CD4-positive, alpha-beta T cell treated with Interleukin-4 for 1 hour (primary cell): ENCODE data around the gene SKIL.
"Not testable (repeated sequence)": the region's sequence is repeated elsewhere in the genome, so short reads cannot be mapped to it uniquely, and the experiment has no call there.

Source experiments
- DNase-seq, 2 donors: peaks; one replicate each; pipeline ENCODE4 v3.0.0-alpha.2; 2020 to 2022

The SKIL gene

GRCh38 chr3:170357176-170358041 is at the start of gene SKIL:
TSS of gene SKIL (plus strand) at chr3:170357715. CDS start at chr3:170360332, 2,617 bp downstream.
- peak; percentile 98 for DNase-seq

GRCh38 chr3:170309046-170309445 is 48.5 kb upstream of the SKIL start:
- no peak for DNase-seq

- DNase-seq = no peak
Measured at GRCh38 chr3:170317954-170318353, 39.6 kb upstream of the SKIL start.

- no peak for DNase-seq
Measured at GRCh38 chr3:170320461-170321121, 36.9 kb upstream of the SKIL start.

- peak in 1 of 2 donors; percentile 18 for DNase-seq
Measured at GRCh38 chr3:170321321-170322034, 36.0 kb upstream of the SKIL start.

DNA sequence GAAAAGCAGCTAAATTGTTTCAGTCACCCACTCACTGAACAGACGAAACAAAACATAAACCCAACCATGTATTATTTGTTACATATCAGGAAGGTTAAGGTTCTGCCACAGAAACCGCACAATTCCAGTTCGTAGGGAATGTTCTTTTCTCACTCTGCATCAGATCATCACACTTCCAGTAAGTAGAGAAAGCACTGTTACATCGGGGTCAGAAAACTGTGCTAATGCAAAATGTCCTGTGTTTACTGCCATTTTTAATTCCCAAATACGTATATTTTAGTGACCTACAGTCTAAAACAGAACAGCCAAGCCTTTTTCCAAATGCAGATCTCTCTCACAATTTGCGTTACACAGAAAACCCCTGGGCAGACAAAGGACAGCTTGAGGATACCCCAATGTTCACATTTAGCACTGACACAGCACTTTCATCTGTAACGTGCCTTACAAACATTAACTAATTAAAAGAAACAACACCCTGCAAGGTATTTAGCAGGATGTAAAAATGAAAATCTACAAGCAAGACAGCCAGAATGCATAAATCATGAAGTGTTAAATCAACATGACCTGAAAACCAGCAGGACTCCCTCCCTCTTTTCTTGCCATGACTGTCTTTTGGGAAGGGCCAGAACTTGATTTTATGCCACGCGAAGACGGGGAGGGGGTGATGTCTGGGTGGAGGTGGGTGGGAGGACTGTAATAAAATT is 34.8 kb upstream of the SKIL start:
- no peak for DNase-seq

DNA sequence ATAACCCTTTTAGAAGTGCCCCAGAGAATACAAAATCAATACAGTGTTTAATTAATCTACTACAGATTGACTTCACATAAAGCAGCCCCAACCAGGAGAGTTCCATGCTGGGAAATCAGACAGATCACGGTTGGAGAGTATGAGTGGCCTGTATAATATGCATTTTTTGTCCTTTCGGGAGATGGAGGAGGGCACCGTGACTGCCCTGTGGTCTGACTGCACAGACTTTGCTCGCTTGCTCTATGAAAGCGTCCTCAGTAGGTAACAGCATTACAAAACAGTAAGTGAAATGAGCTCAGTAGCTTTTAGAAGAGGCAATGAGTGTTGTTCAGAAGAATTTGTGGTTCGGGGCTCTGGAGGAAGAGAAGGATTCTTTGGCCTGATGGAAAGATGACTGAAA is 34.2 kb upstream of the SKIL start:
- no peak for DNase-seq

DNA sequence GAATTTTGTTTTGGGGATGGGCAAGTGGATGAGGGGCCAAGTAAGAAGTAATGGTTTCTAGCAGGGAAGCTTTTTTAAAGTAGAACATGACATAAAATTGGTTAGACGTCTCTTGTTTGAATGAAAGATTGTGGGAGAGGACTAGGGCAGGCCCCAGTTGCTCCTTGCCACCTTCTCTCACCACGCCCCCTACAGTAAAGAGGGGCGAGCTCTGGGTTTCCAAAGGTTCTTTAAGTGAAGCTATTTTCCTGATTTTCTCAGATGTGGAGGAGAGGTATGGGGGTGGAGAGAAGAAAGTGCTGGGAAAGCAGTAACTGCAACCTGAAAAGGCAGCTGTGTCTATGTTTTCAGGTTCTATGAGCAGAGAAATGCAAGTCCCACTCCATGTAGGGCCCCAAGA is 32.6 kb upstream of the SKIL start:
- DNase-seq = no peak

- DNase-seq = no peak
Measured at GRCh38 chr3:170327040-170327808, 30.3 kb upstream of the SKIL start.

GRCh38 chr3:170327868-170328548 is 29.5 kb upstream of the SKIL start:
- DNase-seq = not testable (repeated sequence)

GRCh38 chr3:170330366-170330765 is 27.1 kb upstream of the SKIL start:
- DNase-seq = no peak

GRCh38 chr3:170331143-170331542 is 26.4 kb upstream of the SKIL start:
- DNase-seq = no peak

DNA sequence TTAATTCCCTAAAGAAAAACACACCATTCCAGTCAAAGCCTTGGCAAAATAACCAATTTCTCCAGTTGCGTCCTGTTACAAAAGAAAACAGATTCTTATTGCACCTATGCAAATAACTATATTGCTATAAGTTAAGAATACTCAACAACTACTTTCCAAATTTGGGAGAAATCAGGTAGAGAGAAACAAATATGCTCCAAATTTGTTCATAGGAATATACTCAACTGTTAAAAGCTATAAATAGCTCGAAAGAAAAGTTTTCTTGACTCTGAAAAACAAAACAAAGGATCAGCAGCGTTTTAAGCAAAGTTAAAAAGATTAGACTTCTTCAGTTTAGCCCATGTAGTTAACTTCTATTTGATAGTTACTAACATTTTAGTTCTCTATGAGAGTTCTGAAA is 20.1 kb upstream of the SKIL start:
- no peak for DNase-seq

DNA sequence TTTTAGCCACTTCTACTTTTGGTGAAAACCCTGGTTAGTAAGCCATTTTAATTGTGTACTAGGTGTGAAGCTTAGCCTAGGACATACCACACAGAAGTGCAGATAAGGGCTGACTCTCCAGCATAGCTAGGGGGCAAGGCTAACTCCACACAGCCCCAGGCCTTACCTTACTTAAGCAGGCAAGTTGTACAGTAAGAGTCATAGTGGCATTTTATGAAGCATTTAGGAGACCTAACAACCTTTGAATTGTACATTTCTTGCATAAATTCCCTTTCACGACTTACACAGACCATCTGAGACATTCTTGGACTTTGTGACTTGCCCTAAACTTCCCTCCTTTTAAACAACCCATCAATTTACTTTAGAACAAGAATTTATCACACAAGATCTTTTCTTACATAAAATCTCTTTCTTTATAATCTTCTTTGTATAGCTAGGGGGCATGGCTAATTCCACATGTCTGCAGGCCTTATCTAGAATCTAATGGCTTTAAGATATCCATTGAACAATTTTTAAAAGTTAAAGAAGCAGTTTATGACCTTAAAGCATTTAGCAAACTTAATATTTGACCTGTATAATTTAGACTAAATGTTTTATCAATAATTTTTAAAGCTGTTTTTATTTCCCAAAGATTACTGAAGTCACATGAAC is 18.7 kb upstream of the SKIL start:
- no peak for DNase-seq

GRCh38 chr3:170342273-170342672 is 15.2 kb upstream of the SKIL start:
- DNase-seq = not testable (repeated sequence)

GRCh38 chr3:170343859-170344258 is 13.7 kb upstream of the SKIL start:
- DNase-seq = not testable (repeated sequence)

DNA sequence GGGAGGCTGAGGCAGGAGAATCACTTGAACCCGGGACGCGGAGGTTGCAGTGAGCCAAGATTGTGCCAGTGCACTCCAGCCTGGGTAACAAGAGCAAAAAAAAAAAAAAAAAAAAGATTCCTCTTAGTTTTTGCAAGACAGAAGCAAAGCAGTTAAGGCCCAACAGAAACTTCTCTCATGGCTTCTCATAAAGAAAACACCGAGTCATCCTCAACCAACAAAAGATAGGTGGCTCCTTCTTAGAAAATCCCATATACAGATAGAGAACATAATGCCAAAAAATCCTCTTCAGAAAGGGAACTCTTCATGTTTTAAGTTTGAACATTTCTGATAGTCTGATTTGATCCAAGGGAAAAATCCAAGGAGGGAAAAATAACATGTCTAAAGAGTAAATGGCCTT is 12.5 kb upstream of the SKIL start:
- DNase-seq = no peak

DNA sequence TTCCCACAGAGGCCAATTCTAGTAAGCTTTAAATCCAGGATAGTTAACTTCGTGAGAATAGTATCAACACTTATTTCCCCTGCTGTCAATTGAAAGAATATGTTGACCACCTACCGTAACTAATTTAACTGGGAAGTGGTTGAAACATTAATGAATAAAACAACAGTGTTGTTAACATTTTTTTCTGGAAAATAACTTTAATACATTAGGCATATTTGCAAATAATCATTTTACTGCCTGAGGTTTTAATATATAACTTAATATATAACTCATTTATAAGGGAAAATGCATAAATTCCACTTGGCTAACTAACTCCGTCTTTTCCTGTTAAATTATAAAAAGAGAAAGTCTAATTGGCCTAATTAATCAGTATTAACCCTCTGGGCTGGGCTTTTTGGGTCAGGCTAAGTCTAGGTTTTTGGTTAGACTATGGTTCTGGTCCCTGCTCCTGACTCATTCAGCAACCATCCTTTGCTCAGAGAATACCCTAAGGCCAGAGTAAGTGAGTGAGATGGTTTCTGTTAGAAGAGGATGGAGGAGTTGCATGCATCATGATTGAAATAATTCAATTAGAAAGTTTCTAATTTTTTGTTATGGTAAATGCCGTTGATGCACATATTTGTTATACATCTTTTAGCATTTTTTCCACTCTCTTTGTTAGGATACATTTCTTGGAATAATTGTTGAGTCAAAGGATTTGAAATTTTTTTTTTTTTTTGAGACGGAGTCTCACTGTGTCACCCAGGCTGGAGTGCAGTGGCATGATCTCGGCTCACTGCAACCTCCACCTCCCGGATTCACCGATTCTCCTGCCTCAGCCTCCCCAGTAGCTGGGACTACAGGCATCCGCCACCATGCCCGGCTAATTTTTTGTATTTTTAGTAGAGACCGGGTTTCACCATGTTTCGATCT is 10.8 kb upstream of the SKIL start:
- DNase-seq = no peak

DNA sequence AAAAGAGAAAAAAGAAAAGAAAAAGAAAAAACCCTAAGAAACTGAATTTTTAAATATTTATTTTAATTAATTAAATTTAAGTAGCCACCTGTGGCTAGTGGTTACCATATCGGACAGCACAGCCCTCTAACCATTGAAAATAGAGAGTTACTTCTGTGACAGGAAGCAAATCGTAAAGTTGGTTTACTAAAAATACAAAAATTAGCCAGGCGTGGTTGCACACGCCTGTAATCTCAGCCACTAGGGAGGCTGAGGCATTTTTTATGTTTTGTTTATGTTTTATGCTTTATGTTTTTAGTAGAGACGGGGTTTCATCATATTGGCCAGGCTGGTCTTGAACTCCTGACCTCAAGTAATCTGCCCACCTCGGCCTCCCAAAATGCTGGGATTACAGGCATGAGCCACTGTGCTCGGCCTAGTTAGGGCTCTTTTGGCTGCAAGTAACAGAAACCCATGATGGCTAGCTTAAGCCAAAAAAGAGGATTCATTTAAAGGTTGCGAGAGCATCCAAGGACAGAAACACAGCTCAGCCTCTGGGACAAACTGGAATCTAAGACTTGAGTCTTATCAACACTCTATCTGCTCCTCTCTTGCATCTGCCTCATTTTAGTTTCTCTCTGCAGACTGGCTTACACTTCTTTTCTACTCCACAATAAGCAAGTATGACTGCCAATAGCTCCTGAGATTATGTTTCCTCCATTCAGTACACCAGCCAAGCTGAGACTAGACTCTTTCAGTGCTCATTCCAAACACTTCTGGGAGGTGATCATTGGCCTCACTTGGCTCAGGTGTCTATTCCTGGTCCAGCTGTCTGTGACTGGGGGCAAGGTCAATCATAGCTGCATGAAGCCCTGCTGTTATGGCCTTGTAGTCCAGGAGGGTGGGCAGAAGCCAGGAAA is 6.8 kb upstream of the SKIL start:
- no peak for DNase-seq
